A673 (cell line): ENCODE measurements around the gene ODAPH. TPM values are rescaled to one million over a fixed set of nuclear protein-coding genes. Genes with fewer than 3 reads are reported as not detected.

Experiments used
- BruUV-seq: library from RNA; stranded (reverse); fragments of 400-500 nt; replicated peaks from 2 replicates; lab custom pipeline; 2021; lab: Mats Ljungman, UMichigan
- CTCF ChIA-PET: fragments of 300-600 bp; sonication (Branson Sonifier 250); formaldehyde crosslinking; loops from one replicate; lab custom pipeline; 2022; ENCODE audit warnings: antibody characterized with exemption; lab: Charles Lee
- POLR2A ChIA-PET: fragments of 300-600 bp; sonication (Branson Sonifier 250); formaldehyde crosslinking; loops from one replicate; lab custom pipeline; 2022; ENCODE audit warnings: antibody characterized with exemption; ENCODE audit not compliant: low non-redundant PET; lab: Charles Lee
- DNase-seq: peaks from one replicate; pipeline ENCODE4 v3.0.0-alpha.2; 2015; ENCODE audit warnings: low spot score
- H3K27ac ChIP-seq: fragments of 200-600 bp; sonication (generic); 2 replicates; pipeline ENCODE4 v1.5.1; 2016; ENCODE audit warnings: mixed run types, low read depth, mild to moderate bottlenecking, mixed read lengths, antibody characterized with exemption, low read length; ENCODE audit not compliant: poor library complexity, severe bottlenecking
- H3K27me3 ChIP-seq: fragments of 200-600 bp; sonication (generic); replicated peaks from 2 replicates; pipeline ENCODE4 v1.6.1; 2017; ENCODE audit warnings: mixed run types, low read depth, mild to moderate bottlenecking, mixed read lengths, antibody characterized with exemption, low read length; ENCODE audit not compliant: insufficient read depth, poor library complexity
- H3K36me3 ChIP-seq: fragments of 200-600 bp; sonication (generic); 2 replicates; pipeline ENCODE4 v1.6.1; 2016; ENCODE audit warnings: mixed run types, mild to moderate bottlenecking, mixed read lengths, antibody characterized with exemption, low read length; ENCODE audit not compliant: insufficient read depth, poor library complexity, severe bottlenecking
- H3K4me1 ChIP-seq: fragments of 200-600 bp; sonication (generic); 2 replicates; pipeline ENCODE4 v1.6.1; 2017; ENCODE audit warnings: mixed run types, mild to moderate bottlenecking, mixed read lengths, antibody characterized with exemption, low read length; ENCODE audit not compliant: insufficient read depth, poor library complexity, severe bottlenecking
- H3K4me3 ChIP-seq: fragments of 200-600 bp; sonication (generic); 2 replicates; pipeline ENCODE4 v1.5.1; 2016; ENCODE audit warnings: low read depth, mixed run types, mild to moderate bottlenecking, mixed read lengths, low read length; ENCODE audit not compliant: poor library complexity, severe bottlenecking
- H3K9me3 ChIP-seq: fragments of 200-600 bp; sonication (generic); 2 replicates; pipeline ENCODE4 v1.6.1; 2016; ENCODE audit warnings: mixed run types, low read depth, mild to moderate bottlenecking, mixed read lengths, antibody characterized with exemption, low read length; ENCODE audit not compliant: poor library complexity, severe bottlenecking
- CTCF ChIP-seq: fragments of 300-800, 200-600 bp; sonication (generic); conservative IDR thresholded peaks from 2 replicates; pipeline ENCODE4 v1.5.1; 2017; ENCODE audit warnings: low read depth, mild to moderate bottlenecking, antibody characterized with exemption, low read length, moderate library complexity, mixed read lengths
- EZH2 ChIP-seq: fragments of 200-600 bp; sonication (generic); IDR thresholded peaks from 2 replicates; pipeline ENCODE4 v1.6.1; 2017; ENCODE audit warnings: borderline replicate concordance, low read depth, mild to moderate bottlenecking, mixed read lengths, antibody characterized with exemption, low read length; ENCODE audit not compliant: poor library complexity, severe bottlenecking
- intact Hi-C: fragments of 100-400 bp; cut with micrococcal nuclease; formaldehyde crosslinking; loops from one replicate; pipeline ENCODE4 v1.10.0; 2022; ENCODE audit not compliant: unreplicated experiment
- total RNA-seq: library from RNA; stranded (reverse); gene quantifications from 2 replicates; pipeline ENCODE4 v1.2.3, GENCODE V29; 2021

Gene ODAPH
- total RNA-seq, 1 experiment from 2014 or later: not detected

DNA sequence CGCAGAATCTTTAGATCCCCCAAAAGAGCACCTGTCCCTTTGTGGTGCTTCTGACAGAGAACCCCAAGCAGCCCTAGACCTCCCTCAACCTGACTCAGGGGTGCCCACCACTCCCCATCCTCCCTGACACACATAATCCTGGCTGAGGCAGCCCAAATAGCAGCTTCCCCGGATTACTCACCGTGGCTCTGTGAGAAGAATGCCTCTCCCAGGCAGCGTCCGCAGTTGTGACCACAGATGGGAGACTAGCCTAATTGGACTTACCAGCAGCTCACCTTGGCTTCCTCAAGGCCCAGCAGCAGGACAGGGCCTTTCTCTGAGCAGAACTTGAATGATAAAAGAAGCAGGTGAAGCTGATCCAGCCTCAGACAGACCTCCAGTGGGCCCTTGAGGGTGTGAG, 10.3 kb upstream of the ODAPH start:
- Histone ChIP-seq H3K9me3 (no peaks in the 10 kb centered on the region), H3K27ac (no peak overlapping the region), H3K4me3 (no peak overlapping the region), H3K36me3 (no peaks in the 10 kb centered on the region), H3K27me3 (no peaks in the 10 kb centered on the region), H3K4me1 (no peaks in the 10 kb centered on the region)
- DNase-seq: no peak
- BruUV-seq: no TSS peak
- CTCF ChIA-PET: no interaction called here
- intact Hi-C loops: no loop called here
- no peak for TF ChIP-seq EZH2
- TF ChIP-seq CTCF: no peak
- POLR2A ChIA-PET: no interaction called here

GRCh38 chr4:75547647-75548387, 8.0 kb upstream of the ODAPH start:
- no peak overlapping the region for H3K27ac ChIP-seq
- no peaks in the 10 kb centered on the region for H3K36me3 ChIP-seq
- BruUV-seq: no TSS peak
- intact Hi-C loops: no loop called here
- no peak overlapping the region for H3K4me3 ChIP-seq
- ChIA-PET POLR2A (no interaction called here), CTCF (no interaction called here)
- TF ChIP-seq CTCF: no peak
- no peak for DNase-seq
- H3K9me3 ChIP-seq: no peaks in the 10 kb centered on the region
- no peaks in the 10 kb centered on the region for H3K27me3 ChIP-seq
- no peaks in the 10 kb centered on the region for H3K4me1 ChIP-seq

DNA sequence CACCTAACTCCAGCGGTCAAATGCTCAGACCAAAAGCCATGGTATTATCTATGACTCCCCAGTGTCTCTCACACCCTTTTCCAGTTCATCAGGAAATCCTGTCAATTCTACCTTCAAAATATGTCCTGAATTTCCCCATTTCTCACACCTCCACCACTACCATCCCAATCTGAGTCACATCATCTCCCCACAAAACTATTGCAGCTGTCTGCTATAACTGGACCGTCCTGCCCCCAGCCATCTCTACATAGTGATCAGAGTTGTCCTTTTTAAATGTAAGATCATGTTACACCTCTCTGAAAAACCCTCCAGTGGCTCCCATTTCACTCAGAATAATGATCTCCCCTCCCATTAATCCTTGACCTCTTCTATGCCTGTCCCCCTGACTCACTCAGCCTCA, 6.8 kb upstream of the ODAPH start:
- no peak for DNase-seq
- CTCF ChIA-PET: no interaction called here
- H3K36me3 ChIP-seq: no peaks in the 10 kb centered on the region
- H3K27me3 ChIP-seq: no peaks in the 10 kb centered on the region
- H3K27ac ChIP-seq: no peak overlapping the region
- POLR2A ChIA-PET: no interaction called here
- BruUV-seq: no TSS peak
- intact Hi-C loops: no loop called here
- no peak overlapping the region for H3K4me3 ChIP-seq
- H3K4me1 ChIP-seq: no peaks in the 10 kb centered on the region
- TF ChIP-seq CTCF: no peak
- TF ChIP-seq EZH2: no peak
- H3K9me3 ChIP-seq: no peaks in the 10 kb centered on the region
